MM.1S (cell line): ENCODE data around the gene PRR23E.

Source experiments
- DNase-seq: peaks from one replicate; pipeline ENCODE4 v3.0.0-alpha.2; 2015
- H2AFZ ChIP-seq: fragments of 300-600 bp; sonication (generic); 2 replicates; pipeline ENCODE4 v1.6.0; 2016; ENCODE audit warnings: antibody characterized with exemption, low read length
- H3F3A ChIP-seq: fragments of 300-600 bp; sonication (generic); 2 replicates; pipeline ENCODE4 v1.6.1; 2016; ENCODE audit warnings: mild to moderate bottlenecking, antibody characterized with exemption, low read length, moderate library complexity, mixed read lengths; ENCODE audit not compliant: insufficient read depth
- H3K27ac ChIP-seq: fragments of 300-600 bp; sonication (generic); 2 replicates; pipeline ENCODE4 v1.5.1; 2016; ENCODE audit warnings: mild to moderate bottlenecking, low read length
- H3K27me3 ChIP-seq: fragments of 300-600 bp; sonication (generic); replicated peaks from 2 replicates; pipeline ENCODE4 v1.6.0; 2016; ENCODE audit warnings: low read length; ENCODE audit not compliant: insufficient read depth
- H3K36me3 ChIP-seq: fragments of 300-600 bp; sonication (generic); replicated peaks from 2 replicates; pipeline ENCODE4 v1.6.1; 2016; ENCODE audit warnings: mild to moderate bottlenecking, low read length, mixed read lengths; ENCODE audit not compliant: insufficient read depth
- H3K4me1 ChIP-seq: fragments of 300-600 bp; sonication (generic); 2 replicates; pipeline ENCODE4 v1.6.1; 2016; ENCODE audit warnings: low read length, mixed read lengths
- H3K4me2 ChIP-seq: fragments of 300-600 bp; sonication (generic); 2 replicates; pipeline ENCODE4 v1.6.0; 2016; ENCODE audit warnings: low read depth, low read length
- H3K4me3 ChIP-seq: fragments of 300-600 bp; sonication (generic); 2 replicates; pipeline ENCODE4 v1.5.1; 2016; ENCODE audit warnings: low read length, mixed read lengths
- H3K79me2 ChIP-seq: fragments of 300-600 bp; sonication (generic); 2 replicates; pipeline ENCODE4 v1.6.1; 2016; ENCODE audit warnings: mixed run types, low read length, mixed read lengths
- H3K9ac ChIP-seq: fragments of 300-600 bp; sonication (generic); 2 replicates; pipeline ENCODE4 v1.6.1; 2016; ENCODE audit warnings: low read length, mixed read lengths
- H3K9me2 ChIP-seq: fragments of 300-600 bp; sonication (generic); replicated peaks from 2 replicates; pipeline ENCODE4 v1.6.1; 2016; ENCODE audit warnings: mild to moderate bottlenecking, low read length, mixed read lengths; ENCODE audit not compliant: insufficient read depth
- H3K9me3 ChIP-seq: fragments of 300-600 bp; sonication (generic); replicated peaks from 2 replicates; pipeline ENCODE4 v1.6.1; 2016; ENCODE audit warnings: mild to moderate bottlenecking, low read length, mixed read lengths; ENCODE audit not compliant: insufficient read depth
- H4K20me1 ChIP-seq: fragments of 300-600 bp; sonication (generic); 2 replicates; pipeline ENCODE4 v1.6.1; 2016; ENCODE audit warnings: mild to moderate bottlenecking, low read length, moderate library complexity, mixed read lengths; ENCODE audit not compliant: insufficient read depth
- CTCF ChIP-seq: fragments of 300-600 bp; sonication (generic); IDR thresholded peaks from 2 replicates; pipeline ENCODE4 v1.5.1; 2016; ENCODE audit warnings: antibody characterized with exemption, low read length, mixed read lengths
- EZH2 ChIP-seq: fragments of 300-600 bp; sonication (generic); optimal IDR thresholded peaks from 2 replicates; pipeline ENCODE3; 2017; ENCODE audit warnings: low read depth, mild to moderate bottlenecking, antibody characterized with exemption, low read length, mixed read lengths
- EZH2phosphoT487 ChIP-seq: fragments of 300-600 bp; sonication (generic); IDR thresholded peaks from 2 replicates; pipeline ENCODE4 v1.6.1; 2018; ENCODE audit warnings: antibody characterized with exemption, low read length

The PRR23E gene

DNA sequence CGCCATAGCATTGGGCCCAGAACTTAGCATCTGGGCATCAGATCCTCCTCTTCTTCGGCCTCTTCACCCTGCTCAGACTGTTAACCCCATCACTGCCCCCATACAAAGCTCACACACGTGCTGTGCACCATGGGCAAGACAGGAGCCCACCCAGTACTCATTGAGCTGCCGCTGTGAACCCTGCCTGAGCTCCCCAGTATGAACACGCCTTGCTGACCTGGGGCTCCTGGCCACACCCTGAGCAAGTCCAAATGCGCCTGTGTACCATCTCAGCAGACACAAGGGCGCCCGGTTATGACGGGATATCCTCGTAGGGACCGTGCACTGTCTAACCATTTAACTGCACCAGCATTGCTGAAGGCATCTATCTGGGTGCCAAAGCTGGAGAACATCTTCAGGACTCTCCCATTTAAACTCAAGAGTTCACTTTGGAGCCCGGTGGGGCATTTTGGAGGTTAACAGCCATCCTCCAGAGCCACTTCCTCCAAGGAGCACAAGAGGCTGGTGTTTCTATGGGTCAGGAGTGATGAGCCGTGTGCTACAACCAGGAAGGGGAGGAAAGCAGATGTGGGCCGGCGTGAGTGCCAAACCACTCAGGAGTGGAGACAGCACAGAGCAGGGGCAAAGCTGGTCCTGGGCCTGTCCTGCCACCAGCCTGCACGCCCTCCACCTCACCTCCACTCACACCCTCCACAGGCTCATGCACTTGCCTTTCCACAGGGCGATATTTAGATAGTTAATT lies 12.1 kb downstream of the PRR23E start:
- Histone ChIP-seq H3K9me3 (no peaks in the 10 kb centered on the region), H2AFZ (no peak overlapping the region), H3K4me2 (no peak overlapping the region), H3K9ac (no peak overlapping the region), H3K27me3 (no peaks in the 10 kb centered on the region), H3K4me1 (no peaks in the 10 kb centered on the region), H3K36me3 (no peaks in the 10 kb centered on the region), H3F3A (no peaks in the 10 kb centered on the region), H4K20me1 (no peaks in the 10 kb centered on the region), H3K79me2 (no peaks in the 10 kb centered on the region), H3K9me2 (no peaks in the 10 kb centered on the region), H3K4me3 (no peak overlapping the region), H3K27ac (no peak overlapping the region)
- TF ChIP-seq EZH2phosphoT487: no peak
- TF ChIP-seq EZH2: no peak
- no peak for TF ChIP-seq CTCF
- no peak for DNase-seq

- Histone ChIP-seq H2AFZ (no peak overlapping the region), H3K4me2 (no peak overlapping the region), H3K79me2 (no peaks in the 10 kb centered on the region), H3K36me3 (no peaks in the 10 kb centered on the region), H3K9ac (no peak overlapping the region), H3K9me3 (no peaks in the 10 kb centered on the region), H3K27ac (no peak overlapping the region), H3K4me3 (no peak overlapping the region), H3K9me2 (no peaks in the 10 kb centered on the region), H3K4me1 (no peaks in the 10 kb centered on the region), H3F3A (no peaks in the 10 kb centered on the region), H3K27me3 (no peaks in the 10 kb centered on the region), H4K20me1 (no peaks in the 10 kb centered on the region)
- DNase-seq: no peak
- no peak for TF ChIP-seq EZH2
- TF ChIP-seq CTCF: no peak
- no peak for TF ChIP-seq EZH2phosphoT487
Observed at GRCh38 chr3:127206154-127206553, 13.2 kb downstream of the PRR23E start.

DNA sequence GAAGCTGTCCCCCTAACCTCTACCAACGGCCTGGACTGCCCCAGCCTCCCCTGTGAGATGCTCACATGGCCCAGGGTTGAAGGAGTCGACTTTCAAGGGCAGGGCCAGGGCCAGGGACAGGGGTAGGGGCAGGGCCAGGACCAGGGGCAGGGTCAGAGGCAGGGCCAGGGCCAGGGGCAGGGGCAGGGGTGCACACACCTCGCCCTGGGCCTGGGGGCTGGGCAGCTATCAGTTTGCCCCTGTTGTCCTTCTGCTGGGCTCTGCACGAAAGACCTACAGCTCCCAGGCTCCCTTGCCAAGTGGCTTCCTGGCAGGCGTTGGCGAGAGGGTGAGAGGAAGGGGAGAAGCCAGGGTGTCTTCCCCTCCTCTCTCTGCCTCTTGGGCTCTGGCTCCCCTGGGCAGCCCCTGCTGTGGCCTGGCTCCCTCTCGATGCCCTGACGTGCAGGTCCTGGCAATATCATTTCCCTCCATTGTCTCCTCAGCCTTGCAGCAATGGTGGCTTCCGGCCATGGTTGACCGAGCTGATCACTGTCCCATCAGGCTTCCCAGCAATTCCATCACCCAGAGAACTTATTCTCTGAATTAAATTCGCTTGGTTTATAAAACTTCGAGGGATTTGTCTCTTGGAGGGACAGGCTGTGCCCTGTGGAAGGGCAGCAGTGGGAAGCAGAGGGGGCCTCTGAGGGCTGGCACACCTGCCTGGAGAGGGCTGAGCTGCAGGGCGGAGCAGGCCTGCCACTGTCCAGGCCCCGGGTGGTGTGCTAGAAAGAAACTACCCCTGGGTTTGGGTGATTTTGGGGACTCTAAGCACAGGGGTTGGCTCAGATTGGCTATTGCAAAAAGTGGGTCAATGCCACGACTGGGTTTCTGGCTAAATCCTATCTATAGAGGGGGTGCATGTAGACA lies 13.9 kb downstream of the PRR23E start:
- H3K4me1 ChIP-seq: no peaks in the 10 kb centered on the region
- no peaks in the 10 kb centered on the region for H3K9me2 ChIP-seq
- H3K9me3 ChIP-seq: no peaks in the 10 kb centered on the region
- no peaks in the 10 kb centered on the region for H3K79me2 ChIP-seq
- H3K9ac ChIP-seq: no peak overlapping the region
- no peaks in the 10 kb centered on the region for H3K27me3 ChIP-seq
- H3K4me2 ChIP-seq: no peak overlapping the region
- no peak overlapping the region for H3K4me3 ChIP-seq
- H3F3A ChIP-seq: no peaks in the 10 kb centered on the region
- H3K36me3 ChIP-seq: no peaks in the 10 kb centered on the region
- no peak overlapping the region for H2AFZ ChIP-seq
- H3K27ac ChIP-seq: no peak overlapping the region
- no peak for DNase-seq
- no peaks in the 10 kb centered on the region for H4K20me1 ChIP-seq
- TF ChIP-seq EZH2phosphoT487: no peak
- no peak for TF ChIP-seq CTCF
- TF ChIP-seq EZH2: no peak
